ENCODE data around the gene AMBRA1. TPM values are rescaled to one million over a fixed set of nuclear protein-coding genes. Genes with fewer than 3 reads are reported as not detected.
"Not testable (repeated sequence)": the region's sequence is repeated elsewhere in the genome, so short reads cannot be mapped to it uniquely, and the experiment has no call there.

Gene AMBRA1
- total and polyA plus RNA-seq, 8 donors = 4.6 to 59.4 (median 23.3) TPM

DNA sequence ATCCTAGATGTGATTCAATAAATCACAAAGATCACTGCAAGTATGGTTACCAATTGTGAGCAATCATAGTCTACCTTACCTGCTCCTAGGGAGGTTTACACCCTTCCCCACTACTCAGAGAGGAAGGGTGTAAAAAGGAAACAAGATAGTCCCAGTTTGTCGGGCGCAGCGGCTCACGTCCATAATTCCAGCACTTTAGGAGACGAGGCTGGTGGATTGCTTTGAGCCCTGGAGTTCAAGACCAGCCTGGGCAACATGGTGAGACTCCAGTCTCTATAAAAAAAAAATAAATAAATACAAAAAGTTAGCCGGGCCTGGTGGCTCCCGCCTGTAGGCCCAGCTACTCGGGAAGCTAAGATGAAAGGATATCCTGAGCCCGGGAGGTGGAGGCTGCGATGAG, 962 bp upstream of the AMBRA1 start:
- no peaks in the 10 kb centered on the region for H3K36me3 ChIP-seq
- no peak for TF ChIP-seq CTCF (IDR thresholded peaks at IDR 0.05)
- TF ChIP-seq POLR2AphosphoS5 (IDR thresholded peaks at IDR 0.05) = no peak
- H3K4me1 ChIP-seq = peaks cover 29 to 45% (median 42%) of the 10 kb centered on the region in 4 donors
- H3K27ac ChIP-seq = peak overlapping the region in 3 of 5 donors; percentile 86 to 92 (median 89)
- H3K4me3 ChIP-seq = no peak overlapping the region
- intact Hi-C loops (cut with DNase I; ENCODE audit: low total_unique reads) = no loop called here
- H3K9me3 ChIP-seq = no peaks in the 10 kb centered on the region
- no peaks in the 10 kb centered on the region for H3K27me3 ChIP-seq
- no peak for DNase-seq
- WGBS, 5 donors = 91 to 94% (median 93%) methylated on average over 10 of the region's 10 CpGs

GRCh38 chr11:46594374-46594700, 514 bp upstream of the AMBRA1 start:
- WGBS, 5 donors = 28 to 38% (median 33%) methylated on average over 3 of the region's 3 CpGs
- Histone ChIP-seq H3K27me3 (no peaks in the 10 kb centered on the region), H3K4me3 (peak overlapping the region; percentile 68 to 99 (median 96)), H3K9me3 (no peaks in the 10 kb centered on the region), H3K36me3 (no peaks in the 10 kb centered on the region), H3K27ac (peak overlapping the region in 4 of 5 donors; percentile 86 to 92 (median 89)), H3K4me1 (peaks cover 33 to 49% (median 44%) of the 10 kb centered on the region in 4 donors)
- TF ChIP-seq CTCF (IDR thresholded peaks at IDR 0.05) (no peak), POLR2AphosphoS5 (IDR thresholded peaks at IDR 0.05) (no peak), EP300 (IDR thresholded peaks at IDR 0.05) (no peak), POLR2A (IDR thresholded peaks at IDR 0.05) (no peak)
- DNase-seq = no peak
- intact Hi-C loops (cut with DNase I; ENCODE audit: low total_unique reads) = no loop called here

GRCh38 chr11:46590740-46591605, 2.9 kb downstream of the AMBRA1 start:
- WGBS, 5 donors = 36 to 54% (median 48%) methylated on average over 11 of the region's 11 CpGs
- H3K27ac ChIP-seq = peak overlapping the region; percentile 12 to 68 (median 25)
- DNase-seq = no peak
- H3K4me3 ChIP-seq = peak overlapping the region in 2 of 4 donors; percentile 9 to 97
- no peaks in the 10 kb centered on the region for H3K27me3 ChIP-seq
- H3K9me3 ChIP-seq = no peaks in the 10 kb centered on the region
- H3K4me1 ChIP-seq = peaks cover 38 to 71% (median 54%) of the 10 kb centered on the region in 4 donors
- no peak for TF ChIP-seq POLR2A (IDR thresholded peaks at IDR 0.05)
- no peaks in the 10 kb centered on the region for H3K36me3 ChIP-seq
- intact Hi-C loops (cut with DNase I; ENCODE audit: low total_unique reads) = no loop called here

- Histone ChIP-seq H3K36me3 (no peaks in the 10 kb centered on the region), H3K27ac (no peak overlapping the region), H3K9me3 (no peaks in the 10 kb centered on the region), H3K4me3 (no peak overlapping the region), H3K27me3 (no peaks in the 10 kb centered on the region), H3K4me1 (peaks cover 33 to 62% (median 49%) of the 10 kb centered on the region in 4 donors)
- intact Hi-C loops (cut with DNase I; ENCODE audit: low total_unique reads) = no loop called here
- TF ChIP-seq CTCF (IDR thresholded peaks at IDR 0.05) = no peak
- no peak for TF ChIP-seq POLR2AphosphoS5 (IDR thresholded peaks at IDR 0.05)
- TF ChIP-seq EP300 (IDR thresholded peaks at IDR 0.05) = no peak
- no peak for TF ChIP-seq POLR2A (IDR thresholded peaks at IDR 0.05)
- DNase-seq = no peak
Observed at GRCh38 chr11:46588915-46589314, 4.9 kb downstream of the AMBRA1 start.

GRCh38 chr11:46588131-46588530, 5.7 kb downstream of the AMBRA1 start:
- no peak for TF ChIP-seq CTCF (IDR thresholded peaks at IDR 0.05)
- no peak for TF ChIP-seq EP300 (IDR thresholded peaks at IDR 0.05)
- no peaks in the 10 kb centered on the region for H3K9me3 ChIP-seq
- H3K27me3 ChIP-seq = no peaks in the 10 kb centered on the region
- intact Hi-C loops (cut with DNase I; ENCODE audit: low total_unique reads) = no loop called here
- H3K4me3 ChIP-seq = no peak overlapping the region
- no peak overlapping the region for H3K27ac ChIP-seq
- 80 to 87% (median 84%) methylated on average over 5 of the region's 5 CpGs for WGBS, 5 donors
- no peaks in the 10 kb centered on the region for H3K36me3 ChIP-seq
- peaks cover 30 to 59% (median 48%) of the 10 kb centered on the region in 4 donors for H3K4me1 ChIP-seq
- no peak for DNase-seq

DNA sequence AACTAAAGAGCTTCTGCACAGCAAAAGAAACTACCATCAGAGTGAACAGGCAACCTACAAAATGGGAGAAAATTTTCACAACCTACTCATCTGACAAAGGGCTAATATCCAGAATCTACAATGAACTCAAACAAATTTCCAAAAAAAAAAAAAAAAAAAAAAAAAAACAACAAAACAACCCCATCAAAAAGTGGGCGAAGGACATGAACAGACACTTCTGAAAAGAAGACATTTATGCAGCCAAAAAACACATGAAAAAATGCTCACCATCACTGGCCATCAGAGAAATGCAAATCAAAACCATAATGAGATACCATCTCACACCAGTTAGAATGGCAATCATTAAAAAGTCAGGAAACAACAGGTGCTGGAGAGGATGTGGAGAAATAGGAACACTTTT, 10.3 kb downstream of the AMBRA1 start:
- DNase-seq; H3K4me3 ChIP-seq; H3K27ac ChIP-seq; H3K9me3 ChIP-seq; H3K36me3 ChIP-seq; intact Hi-C loops (cut with DNase I; ENCODE audit: low total_unique reads); H3K27me3 ChIP-seq: not testable (repeated sequence)
- WGBS, 5 donors = 100% methylated on average over 1 of the region's 1 CpG; no CpG with 5 or more reads in 1 of the 5 donors
- peaks cover 0 to 50% (median 16%) of the 10 kb centered on the region in 4 donors for H3K4me1 ChIP-seq
